ENCODE measurements around the gene CEP55.
"Not testable (repeated sequence)": the region's sequence is repeated elsewhere in the genome, so short reads cannot be mapped to it uniquely, and the experiment has no call there.

CEP55 gene

GRCh38 chr10:93513091-93513490 is 16.7 kb downstream of the CEP55 start:
- DNase-seq = no peak

- DNase-seq = no peak
Observed at GRCh38 chr10:93514521-93514920, 18.1 kb downstream of the CEP55 start.

GRCh38 chr10:93515071-93516005 is 18.9 kb downstream of the CEP55 start:
- DNase-seq = peak in 4 of 56 donors; percentile 16 to 29 (median 20)

GRCh38 chr10:93516006-93516380 is 19.6 kb downstream of the CEP55 start:
- DNase-seq = no peak

- DNase-seq = no peak
Observed at GRCh38 chr10:93518531-93518930, 22.1 kb downstream of the CEP55 start.

GRCh38 chr10:93535293-93535692 is 38.9 kb downstream of the CEP55 start:
- DNase-seq = no peak

GRCh38 chr10:93540871-93541270 is 44.5 kb downstream of the CEP55 start:
- DNase-seq = not testable (repeated sequence)

- DNase-seq = peak in 7 of 56 donors; percentile 1 to 15 (median 5)
Observed at GRCh38 chr10:93541402-93542357, 45.3 kb downstream of the CEP55 start.

- DNase-seq = peak in 1 of 56 donors; percentile 37
Observed at GRCh38 chr10:93542358-93542791, 46.0 kb downstream of the CEP55 start.

GRCh38 chr10:93546995-93547394 is 50.6 kb downstream of the CEP55 start:
- not testable (repeated sequence) for DNase-seq

- DNase-seq = no peak
Observed at GRCh38 chr10:93547522-93547921, 51.1 kb downstream of the CEP55 start.

GRCh38 chr10:93548376-93549071 is 52.1 kb downstream of the CEP55 start:
- DNase-seq = no peak

GRCh38 chr10:93550606-93551005 is 54.2 kb downstream of the CEP55 start:
- DNase-seq = no peak

- DNase-seq = no peak
Observed at GRCh38 chr10:93552780-93553179, 56.4 kb downstream of the CEP55 start.

- no peak for DNase-seq
Observed at GRCh38 chr10:93553482-93554315, 57.3 kb downstream of the CEP55 start.

GRCh38 chr10:93554316-93554663 is 57.9 kb downstream of the CEP55 start:
- no peak for DNase-seq

GRCh38 chr10:93554760-93555432 is 58.5 kb downstream of the CEP55 start:
- DNase-seq = peak in 30 of 56 donors; percentile 12 to 67 (median 30)

- no peak for DNase-seq
Observed at GRCh38 chr10:93559490-93559889, 63.1 kb downstream of the CEP55 start.

GRCh38 chr10:93560541-93560940 is 64.1 kb downstream of the CEP55 start:
- no peak for DNase-seq

- DNase-seq = no peak
Observed at GRCh38 chr10:93565446-93565845, 69.0 kb downstream of the CEP55 start.

Measured in amygdala (tissue), 56 donors.